ENCODE measurements around the gene KCNJ6. TPM values are rescaled to one million over a fixed set of nuclear protein-coding genes. Genes with fewer than 3 reads are reported as not detected.

KCNJ6 gene
- total RNA-seq, 1 donor from 2014 or later, result not detected

- no peaks in the 10 kb centered on the region for H3K9me3 ChIP-seq
- H3K36me3 ChIP-seq, result no peaks in the 10 kb centered on the region
- H3K4me1 ChIP-seq, result no peaks in the 10 kb centered on the region
- no peak overlapping the region for H3K27ac ChIP-seq
- intact Hi-C loops (cut with DNase I), result no loop called here
- H3K4me3 ChIP-seq, result no peak overlapping the region
- DNase-seq (ENCODE audit: extremely low spot score in 2 of 2), result no peak
- H3K27me3 ChIP-seq, result no peaks in the 10 kb centered on the region
- no peak for TF ChIP-seq CTCF (IDR thresholded peaks at IDR 0.05)
- no peak for TF ChIP-seq POLR2AphosphoS5 (IDR thresholded peaks at IDR 0.05; ENCODE audit: insufficient read depth in 1 of 2, low read depth in 1 of 2)
- TF ChIP-seq POLR2A (IDR thresholded peaks at IDR 0.05), result no peak
Measured at GRCh38 chr21:37907076-37907475, 9.2 kb downstream of the KCNJ6 start.

- Histone ChIP-seq H3K27me3 (no peaks in the 10 kb centered on the region), H3K27ac (no peak overlapping the region), H3K36me3 (no peaks in the 10 kb centered on the region), H3K4me3 (no peak overlapping the region), H3K4me1 (no peaks in the 10 kb centered on the region), H3K9me3 (no peaks in the 10 kb centered on the region)
- no peak for DNase-seq (ENCODE audit: extremely low spot score in 2 of 2)
- intact Hi-C loops (cut with DNase I), result no loop called here
- TF ChIP-seq POLR2A (IDR thresholded peaks at IDR 0.05) (no peak), POLR2AphosphoS5 (IDR thresholded peaks at IDR 0.05; ENCODE audit: insufficient read depth in 1 of 2, low read depth in 1 of 2) (no peak), CTCF (IDR thresholded peaks at IDR 0.05) (no peak)
Measured at GRCh38 chr21:37905291-37905690, 11.0 kb downstream of the KCNJ6 start.

- no peak overlapping the region for H3K4me3 ChIP-seq
- no peak overlapping the region for H3K27ac ChIP-seq
- no peaks in the 10 kb centered on the region for H3K9me3 ChIP-seq
- no peaks in the 10 kb centered on the region for H3K36me3 ChIP-seq
- TF ChIP-seq CTCF (IDR thresholded peaks at IDR 0.05), result no peak
- no peak for TF ChIP-seq POLR2AphosphoS5 (IDR thresholded peaks at IDR 0.05; ENCODE audit: insufficient read depth in 1 of 2, low read depth in 1 of 2)
- no peak for TF ChIP-seq POLR2A (IDR thresholded peaks at IDR 0.05)
- H3K27me3 ChIP-seq, result no peaks in the 10 kb centered on the region
- DNase-seq (ENCODE audit: extremely low spot score in 2 of 2), result peak in 1 of 2 donors; percentile 46
- H3K4me1 ChIP-seq, result no peaks in the 10 kb centered on the region
- intact Hi-C loops (cut with DNase I), result no loop called here
Measured at GRCh38 chr21:37904856-37905255, 11.4 kb downstream of the KCNJ6 start.

GRCh38 chr21:37903396-37903795 is 12.9 kb downstream of the KCNJ6 start:
- Histone ChIP-seq H3K27ac (no peak overlapping the region), H3K27me3 (no peaks in the 10 kb centered on the region), H3K36me3 (no peaks in the 10 kb centered on the region), H3K4me1 (no peaks in the 10 kb centered on the region), H3K9me3 (no peaks in the 10 kb centered on the region), H3K4me3 (no peak overlapping the region)
- TF ChIP-seq POLR2AphosphoS5 (IDR thresholded peaks at IDR 0.05; ENCODE audit: insufficient read depth in 1 of 2, low read depth in 1 of 2), result no peak
- TF ChIP-seq CTCF (IDR thresholded peaks at IDR 0.05), result no peak
- no peak for TF ChIP-seq POLR2A (IDR thresholded peaks at IDR 0.05)
- intact Hi-C loops (cut with DNase I), result no loop called here
- DNase-seq (ENCODE audit: extremely low spot score in 2 of 2), result no peak

GRCh38 chr21:37899146-37899545 is 17.1 kb downstream of the KCNJ6 start:
- intact Hi-C loops (cut with DNase I), result no loop called here
- Histone ChIP-seq H3K4me3 (no peak overlapping the region), H3K4me1 (no peaks in the 10 kb centered on the region), H3K36me3 (no peaks in the 10 kb centered on the region), H3K9me3 (no peaks in the 10 kb centered on the region), H3K27ac (no peak overlapping the region), H3K27me3 (no peaks in the 10 kb centered on the region)
- DNase-seq (ENCODE audit: extremely low spot score in 2 of 2), result no peak
- TF ChIP-seq CTCF (IDR thresholded peaks at IDR 0.05), result no peak
- TF ChIP-seq POLR2AphosphoS5 (IDR thresholded peaks at IDR 0.05; ENCODE audit: insufficient read depth in 1 of 2, low read depth in 1 of 2), result no peak
- no peak for TF ChIP-seq POLR2A (IDR thresholded peaks at IDR 0.05)
